ENCODE results near the gene TMEM223. TPM values are rescaled to one million over a fixed set of nuclear protein-coding genes. Genes with fewer than 3 reads are reported as not detected.
A peak's percentile ranks its signal among the peaks of the same experiment; 100 is the strongest.

The TMEM223 gene
- total and polyA plus RNA-seq, 9 of the 15 experiments (the other 6 are each of a cell fraction or from before 2014, with no cell fraction given): 5.9 to 34.5 (median 19.6) TPM

- 0 out of 2 replicates have a peak, but pooled peaks have one; percentile 70 for TF ChIP-seq ZNF165 (CRISPR knock-in tag; IDR thresholded peaks at IDR 0.05; ENCODE audit: borderline replicate concordance)
- 0 out of 2 replicates have a peak, but pooled peaks have one; percentile 48 for TF ChIP-seq HNRNPL (IDR thresholded peaks at IDR 0.05; ENCODE audit: low read depth, low read length)
- TF ChIP-seq MXD1 (CRISPR knock-in tag; IDR thresholded peaks at IDR 0.05; ENCODE audit: borderline replicate concordance, poor library complexity, severe bottlenecking): peak; percentile 99
- TF ChIP-seq FOXA3 (CRISPR knock-in tag; conservative IDR thresholded peaks at IDR 0.05 in 1 of 2, IDR thresholded peaks at IDR 0.05 in 1 of 2): peak in 1 of 2 experiments; percentile 36; a peak in 1 of 4 replicates
- peak; percentile 97 for TF ChIP-seq ZBTB12 (CRISPR knock-in tag; IDR thresholded peaks at IDR 0.05)
- TF ChIP-seq MIER1 (IDR thresholded peaks at IDR 0.05; ENCODE audit: low read depth): no peak
- no peak for TF ChIP-seq BRCA1 (IDR thresholded peaks at IDR 0.05)
- no peak for TF ChIP-seq BRCA1 (CRISPR knock-in tag; IDR thresholded peaks at IDR 0.05)
- TF ChIP-seq TSHZ1 (CRISPR knock-in tag; IDR thresholded peaks at IDR 0.05): no peak
- TF ChIP-seq ZFX (CRISPR knock-in tag; IDR thresholded peaks at IDR 0.05): no peak; the same call in 1 of the 2 replicates
- TF ChIP-seq USF2 (CRISPR knock-in tag; IDR thresholded peaks at IDR 0.05): no peak
- TF ChIP-seq ZNF75A (CRISPR knock-in tag; IDR thresholded peaks at IDR 0.05): no peak
- TF ChIP-seq ZBTB9 (CRISPR knock-in tag; IDR thresholded peaks at IDR 0.05): no peak
- no peak for TF ChIP-seq MEIS2 (IDR thresholded peaks at IDR 0.05; ENCODE audit: partially characterized antibody)
- TF ChIP-seq CBFB (CRISPR knock-in tag; IDR thresholded peaks at IDR 0.05): no peak
Measured at GRCh38 chr11:62839050-62839945, 47.5 kb upstream of the TMEM223 start, which contains the start of gene WDR74 (continued).

Data from K562 (cell line).